ENCODE results near the gene SCFD1. TPM values are rescaled to one million over a fixed set of nuclear protein-coding genes. Genes with fewer than 3 reads are reported as not detected.
"Not testable (repeated sequence)": the region's sequence is repeated elsewhere in the genome, so short reads cannot be mapped to it uniquely, and the experiment has no call there.

SCFD1 gene
- polyA plus RNA-seq (ENCODE audit: low read depth in 6 of 6) = 10 to 100 TPM; 55.0 to 78.4 (median 66.6) TPM

- H3K36me3 Mint-ChIP-seq = peaks cover 0 to 5% of the 10 kb centered on the region in 2 donors
- H3K27ac Mint-ChIP-seq = peak within 1 kb of the TSS; percentile 85 to 99 (median 98)
- ATAC-seq (ENCODE audit: low read depth in 2 of 2) (peak; percentile 98), DNase-seq (peak; percentile 92)
- H3K4me3 Mint-ChIP-seq = peak within 1 kb of the TSS; percentile 89 to 99 (median 97)
- H3K27me3 Mint-ChIP-seq = no peaks in the 10 kb centered on the region
- H3K9me3 Mint-ChIP-seq = no peaks in the 10 kb centered on the region
- H3K4me1 Mint-ChIP-seq = peaks cover 23 to 48% (median 28%) of the 10 kb centered on the region in 3 donors
Measured at GRCh38 chr14:30621940-30622830, at the start of gene SCFD1. Gene SCFD1 (plus strand): TSS chr14:30622319. CDS start chr14:30622339, 20 bp downstream.

- Mint-ChIP-seq H3K27me3 (no peaks in the 10 kb centered on the region), H3K4me3 (no peak overlapping the region), H3K27ac (no peak overlapping the region), H3K4me1 (peaks cover 73 to 92% (median 81%) of the 10 kb centered on the region in 3 donors), H3K9me3 (peaks cover 0 to 1% (median 0%) of the 10 kb centered on the region in 7 donors), H3K36me3 (no peaks in the 10 kb centered on the region)
- DNase-seq (no peak), ATAC-seq (ENCODE audit: low read depth in 2 of 2) (no peak)
Measured at GRCh38 chr14:30572771-30573170, 49.3 kb upstream of the SCFD1 start.

GRCh38 chr14:30573226-30573814 lies 48.8 kb upstream of the SCFD1 start:
- Mint-ChIP-seq H3K4me3 (no peak overlapping the region), H3K27ac (no peak overlapping the region), H3K36me3 (no peaks in the 10 kb centered on the region), H3K9me3 (peaks cover 0 to 1% (median 0%) of the 10 kb centered on the region in 7 donors), H3K27me3 (no peaks in the 10 kb centered on the region), H3K4me1 (peaks cover 73 to 87% (median 79%) of the 10 kb centered on the region in 3 donors)
- ATAC-seq (ENCODE audit: low read depth in 2 of 2) = no peak
- DNase-seq = no peak

GRCh38 chr14:30573966-30574365 lies 48.2 kb upstream of the SCFD1 start:
- ATAC-seq (ENCODE audit: low read depth in 2 of 2) (peak in 1 of 2 donors; percentile 36), DNase-seq (no peak)
- peaks cover 77 to 86% (median 77%) of the 10 kb centered on the region in 3 donors for H3K4me1 Mint-ChIP-seq
- peaks cover 0 to 1% (median 0%) of the 10 kb centered on the region in 7 donors for H3K9me3 Mint-ChIP-seq
- H3K36me3 Mint-ChIP-seq = no peaks in the 10 kb centered on the region
- H3K27me3 Mint-ChIP-seq = no peaks in the 10 kb centered on the region
- H3K27ac Mint-ChIP-seq = no peak overlapping the region
- H3K4me3 Mint-ChIP-seq = no peak overlapping the region

GRCh38 chr14:30574777-30575176 lies 47.3 kb upstream of the SCFD1 start:
- not testable (repeated sequence) for H3K27me3 Mint-ChIP-seq
- peak overlapping the region in 3 of 8 donors; percentile 6 to 44 (median 13) for H3K4me3 Mint-ChIP-seq
- peak; percentile 40 for ATAC-seq (ENCODE audit: low read depth in 2 of 2)

GRCh38 chr14:30576333-30576732 lies 45.8 kb upstream of the SCFD1 start:
- Mint-ChIP-seq H3K4me1 (peaks cover 53 to 64% (median 56%) of the 10 kb centered on the region in 3 donors), H3K27ac (peak overlapping the region in 1 of 6 donors; percentile 29)
- not testable (repeated sequence) for H3K36me3 Mint-ChIP-seq; ATAC-seq (ENCODE audit: low read depth in 2 of 2); H3K27me3 Mint-ChIP-seq; DNase-seq; H3K4me3 Mint-ChIP-seq; H3K9me3 Mint-ChIP-seq

More at GRCh38 chr14:30574777-30575176, 47.3 kb upstream of the SCFD1 start:
- not testable (repeated sequence) for DNase-seq, H3K36me3 Mint-ChIP-seq, H3K27ac Mint-ChIP-seq, H3K9me3 Mint-ChIP-seq
- H3K4me1 Mint-ChIP-seq = peaks cover 69 to 79% (median 70%) of the 10 kb centered on the region in 3 donors

GRCh38 chr14:30580616-30581282 lies 41.4 kb upstream of the SCFD1 start:
- H3K27ac Mint-ChIP-seq = no peak overlapping the region
- H3K27me3 Mint-ChIP-seq = no peaks in the 10 kb centered on the region
- DNase-seq = no peak
- H3K4me1 Mint-ChIP-seq = peaks cover 26 to 50% (median 31%) of the 10 kb centered on the region in 3 donors
- peaks cover 20 to 35% of the 10 kb centered on the region in 2 donors for H3K36me3 Mint-ChIP-seq
- peaks cover 0 to 21% (median 5%) of the 10 kb centered on the region in 7 donors for H3K9me3 Mint-ChIP-seq
- H3K4me3 Mint-ChIP-seq = no peak overlapping the region
- ATAC-seq (ENCODE audit: low read depth in 2 of 2) = no peak

- H3K4me1 Mint-ChIP-seq = peaks cover 21 to 50% (median 27%) of the 10 kb centered on the region in 3 donors
- ATAC-seq (ENCODE audit: low read depth in 2 of 2) = no peak
- DNase-seq = no peak
- no peaks in the 10 kb centered on the region for H3K27me3 Mint-ChIP-seq
- H3K9me3 Mint-ChIP-seq = peaks cover 0 to 21% (median 5%) of the 10 kb centered on the region in 7 donors
- H3K27ac Mint-ChIP-seq = no peak overlapping the region
- no peak overlapping the region for H3K4me3 Mint-ChIP-seq
- peaks cover 25 to 40% of the 10 kb centered on the region in 2 donors for H3K36me3 Mint-ChIP-seq
Measured at GRCh38 chr14:30581283-30581625, 40.9 kb upstream of the SCFD1 start.

GRCh38 chr14:30582376-30582775 lies 39.7 kb upstream of the SCFD1 start:
- Mint-ChIP-seq H3K9me3 (peaks cover 0 to 21% (median 5%) of the 10 kb centered on the region in 7 donors), H3K4me3 (no peak overlapping the region), H3K4me1 (peaks cover 11 to 42% (median 25%) of the 10 kb centered on the region in 3 donors), H3K36me3 (peaks cover 25 to 40% of the 10 kb centered on the region in 2 donors), H3K27ac (no peak overlapping the region), H3K27me3 (no peaks in the 10 kb centered on the region)
- ATAC-seq (ENCODE audit: low read depth in 2 of 2) (no peak), DNase-seq (no peak)

GRCh38 chr14:30584058-30584630 lies 38.0 kb upstream of the SCFD1 start:
- H3K27ac Mint-ChIP-seq = no peak overlapping the region
- DNase-seq = no peak
- peaks cover 0 to 21% (median 5%) of the 10 kb centered on the region in 7 donors for H3K9me3 Mint-ChIP-seq
- H3K27me3 Mint-ChIP-seq = no peaks in the 10 kb centered on the region
- no peak overlapping the region for H3K4me3 Mint-ChIP-seq
- no peak for ATAC-seq (ENCODE audit: low read depth in 2 of 2)
- H3K36me3 Mint-ChIP-seq = peaks cover 25 to 40% of the 10 kb centered on the region in 2 donors
- H3K4me1 Mint-ChIP-seq = peaks cover 3 to 32% (median 12%) of the 10 kb centered on the region in 3 donors

- peak overlapping the region in 1 of 6 donors; percentile 62 for H3K27ac Mint-ChIP-seq
- H3K36me3 Mint-ChIP-seq = peaks cover 33 to 47% of the 10 kb centered on the region in 2 donors
- H3K27me3 Mint-ChIP-seq = no peaks in the 10 kb centered on the region
- H3K9me3 Mint-ChIP-seq = peaks cover 0 to 21% (median 5%) of the 10 kb centered on the region in 7 donors
- H3K4me1 Mint-ChIP-seq = peaks cover 3 to 32% (median 12%) of the 10 kb centered on the region in 3 donors
- ATAC-seq (ENCODE audit: low read depth in 2 of 2) (no peak), DNase-seq (no peak)
- H3K4me3 Mint-ChIP-seq = no peak overlapping the region
Measured at GRCh38 chr14:30585204-30585603, 36.9 kb upstream of the SCFD1 start.

- peak overlapping the region in 1 of 6 donors; percentile 47 for H3K27ac Mint-ChIP-seq
- ATAC-seq (ENCODE audit: low read depth in 2 of 2) = no peak
- DNase-seq = no peak
- no peak overlapping the region for H3K4me3 Mint-ChIP-seq
- no peaks in the 10 kb centered on the region for H3K27me3 Mint-ChIP-seq
- H3K4me1 Mint-ChIP-seq = peaks cover 3 to 27% (median 8%) of the 10 kb centered on the region in 3 donors
- peaks cover 0 to 21% (median 5%) of the 10 kb centered on the region in 7 donors for H3K9me3 Mint-ChIP-seq
- H3K36me3 Mint-ChIP-seq = peaks cover 35 to 53% of the 10 kb centered on the region in 2 donors
Measured at GRCh38 chr14:30587141-30587540, 35.0 kb upstream of the SCFD1 start.

GRCh38 chr14:30588873-30589272 lies 33.2 kb upstream of the SCFD1 start:
- Mint-ChIP-seq H3K36me3 (peaks cover 27 to 38% of the 10 kb centered on the region in 2 donors), H3K4me3 (no peak overlapping the region)

More at GRCh38 chr14:30588873-30589272, 33.2 kb upstream of the SCFD1 start:
- peak overlapping the region in 3 of 6 donors; percentile 11 to 18 (median 18) for H3K27ac Mint-ChIP-seq
- H3K4me1 Mint-ChIP-seq = peaks cover 3 to 13% (median 4%) of the 10 kb centered on the region in 3 donors
- H3K9me3 Mint-ChIP-seq = peaks cover 0 to 13% (median 5%) of the 10 kb centered on the region in 7 donors
- ATAC-seq (ENCODE audit: low read depth in 2 of 2) (no peak), DNase-seq (no peak)
- no peaks in the 10 kb centered on the region for H3K27me3 Mint-ChIP-seq
